ENCODE data around the gene FHL2.

Gene FHL2

DNA sequence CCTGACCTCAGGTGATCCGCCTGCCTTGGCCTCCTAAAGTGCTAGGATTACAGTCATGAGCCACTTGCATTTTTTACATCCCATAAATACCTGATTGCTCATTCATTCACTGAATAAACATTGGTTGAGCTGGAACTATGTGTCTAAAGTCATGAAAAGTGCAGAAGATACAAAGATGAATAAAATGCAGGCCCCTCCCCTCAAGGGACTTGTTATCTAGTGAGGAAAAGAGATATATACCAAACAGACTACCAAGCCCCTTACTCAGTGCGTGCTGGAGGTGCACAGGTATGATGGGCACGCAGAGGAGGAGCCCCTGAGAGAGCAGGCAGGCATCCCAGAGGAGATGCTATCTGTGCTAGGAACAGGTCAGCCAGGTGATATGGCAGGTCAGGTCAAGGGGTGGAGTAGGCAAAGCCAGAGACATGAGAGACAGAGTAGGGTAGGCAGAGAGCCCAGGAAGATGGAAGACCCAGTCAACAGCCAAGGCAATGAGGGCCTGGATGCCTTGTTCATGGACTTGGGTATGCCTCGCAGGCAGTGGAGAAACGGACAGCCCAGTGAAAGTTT, 7.7 kb downstream of the FHL2 start:
- no peak for DNase-seq (ENCODE audit: low spot score)
- no peak for TF ChIP-seq CTCF (IDR thresholded peaks at IDR 0.05; ENCODE audit: extremely low read depth, missing control alignments)

DNA sequence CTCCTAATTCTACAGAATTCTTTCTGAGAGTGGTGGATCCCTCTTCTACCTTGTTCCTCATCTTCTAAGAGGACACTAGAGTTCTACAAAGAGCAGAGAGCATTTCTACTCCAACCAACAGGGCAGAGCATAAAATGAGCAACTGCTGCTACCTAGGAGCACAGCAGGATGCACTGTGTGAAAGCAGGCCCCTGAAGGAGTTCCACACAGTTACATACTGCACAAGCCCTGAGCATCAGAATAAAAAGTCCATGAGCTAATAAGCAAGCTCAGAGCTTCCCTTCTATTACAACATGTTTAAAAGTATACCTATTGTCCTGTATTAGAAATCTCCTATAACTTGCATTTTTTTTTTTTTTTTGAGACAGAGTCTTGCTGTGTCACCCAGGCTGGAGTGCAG, 8.4 kb downstream of the FHL2 start:
- no peak for TF ChIP-seq CTCF (IDR thresholded peaks at IDR 0.05; ENCODE audit: extremely low read depth, missing control alignments)
- no peak for DNase-seq (ENCODE audit: low spot score)

DNA sequence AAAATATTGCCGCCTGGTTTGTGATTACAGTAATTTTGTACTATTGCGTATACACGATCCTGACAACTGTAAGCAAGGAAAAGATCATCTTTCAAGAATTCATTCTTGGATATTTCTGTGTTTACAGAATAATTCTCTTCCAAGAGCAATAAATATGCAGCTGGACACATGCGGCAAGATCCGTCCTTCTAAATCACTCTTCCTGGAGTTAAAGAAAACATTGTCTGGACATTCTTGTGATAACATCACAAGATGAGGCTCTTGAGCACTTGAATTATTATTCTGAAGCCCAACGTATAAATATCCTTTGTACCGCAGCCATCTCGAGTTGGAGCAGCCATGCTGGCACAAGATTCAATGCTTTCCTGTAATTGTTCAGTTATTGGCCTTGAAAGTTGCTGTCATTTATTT, 9.9 kb downstream of the FHL2 start:
- no peak for TF ChIP-seq CTCF (IDR thresholded peaks at IDR 0.05; ENCODE audit: extremely low read depth, missing control alignments)
- no peak for DNase-seq (ENCODE audit: low spot score)

GRCh38 chr2:105387225-105387624, 11.6 kb downstream of the FHL2 start:
- no peak for TF ChIP-seq CTCF (IDR thresholded peaks at IDR 0.05; ENCODE audit: extremely low read depth, missing control alignments)
- DNase-seq (ENCODE audit: low spot score): no peak

- no peak for TF ChIP-seq CTCF (IDR thresholded peaks at IDR 0.05; ENCODE audit: extremely low read depth, missing control alignments)
- no peak for DNase-seq (ENCODE audit: low spot score)
These were observed 12.9 kb downstream of the FHL2 start for GRCh38 chr2:105385731-105386540.

- DNase-seq (ENCODE audit: low spot score): no peak
- TF ChIP-seq CTCF (IDR thresholded peaks at IDR 0.05; ENCODE audit: extremely low read depth, missing control alignments): no peak
These were observed 14.0 kb downstream of the FHL2 start for GRCh38 chr2:105384861-105385260.

DNA sequence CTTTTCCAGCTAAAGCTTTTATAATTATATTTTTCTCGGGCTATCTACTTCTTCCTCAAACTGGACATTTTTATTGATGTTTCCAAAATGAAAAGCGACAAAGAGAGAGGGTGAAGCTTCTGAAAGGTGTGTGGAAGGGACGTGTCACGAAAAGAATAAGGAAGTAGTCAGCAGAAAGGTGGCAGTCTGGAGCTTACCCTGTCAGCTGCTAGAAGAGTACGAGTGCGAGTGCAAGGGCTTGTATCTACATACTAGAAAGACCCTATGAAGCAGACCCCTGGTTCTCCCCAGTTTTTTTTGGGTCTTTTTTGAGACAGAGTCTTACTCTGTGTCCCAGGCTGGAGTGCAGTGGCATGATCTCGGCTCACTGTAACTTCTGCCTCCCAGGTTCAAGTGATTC, 14.6 kb downstream of the FHL2 start:
- TF ChIP-seq CTCF (IDR thresholded peaks at IDR 0.05; ENCODE audit: extremely low read depth, missing control alignments): no peak
- DNase-seq (ENCODE audit: low spot score): no peak
